Fibroblast of lung (primary cell): ENCODE results near the gene CTNND2. TPM values are rescaled to one million over a fixed set of nuclear protein-coding genes. Genes with fewer than 3 reads are reported as not detected.

ENCODE experiments used
- DNase-seq, 2 donors: peaks; one replicate each; pipeline versions ENCODE4 v3.0.0 to v3.0.0-alpha.2; 2010; ENCODE audit warnings: low read depth in 2 of 2
- H2AFZ ChIP-seq: 2 replicates; pipeline ENCODE4 v1.5.1; 2012; ENCODE audit warnings: low read length, control low read depth, inconsistent platforms
- H3K27ac ChIP-seq: 2 replicates; pipeline ENCODE4 v1.5.1; 2011; ENCODE audit warnings: low read length, control low read depth; ENCODE audit not compliant: insufficient read depth
- H3K27me3 ChIP-seq: 2 replicates; pipeline ENCODE4 v1.5.1; 2011; ENCODE audit warnings: mild to moderate bottlenecking, low read length; ENCODE audit not compliant: control insufficient read depth, insufficient read depth
- H3K36me3 ChIP-seq: 2 replicates; pipeline ENCODE4 v1.5.1; 2011; ENCODE audit warnings: low read length; ENCODE audit not compliant: control insufficient read depth, insufficient read depth
- H3K4me1 ChIP-seq: 2 replicates; pipeline ENCODE4 v1.5.1; 2011; ENCODE audit warnings: low read length; ENCODE audit not compliant: control insufficient read depth, insufficient read depth; ENCODE audit errors: extremely low read depth
- H3K4me2 ChIP-seq: 2 replicates; pipeline ENCODE4 v1.5.1; 2011; ENCODE audit warnings: low read length, control low read depth; ENCODE audit not compliant: insufficient read depth; ENCODE audit errors: extremely low read depth
- H3K4me3 ChIP-seq, 4 experiments: fragments of 200-600 bp in 1 of 4; sonication (generic) in 1 of 4; replicated peaks in 1 of 4; 2 replicates each; pipeline ENCODE4 v1.5.1; 2011 to 2016; ENCODE audit warnings: low read length in 4 of 4, low read depth in 3 of 4, mild to moderate bottlenecking in 3 of 4, control low read depth in 2 of 4, inconsistent platforms in 1 of 4, mixed read lengths in 1 of 4; ENCODE audit not compliant: insufficient read depth in 1 of 4; ENCODE audit errors: control extremely low read depth in 1 of 4
- H3K79me2 ChIP-seq: 2 replicates; pipeline ENCODE4 v1.5.1; 2012; ENCODE audit warnings: mild to moderate bottlenecking, low read length, inconsistent platforms; ENCODE audit not compliant: control insufficient read depth, insufficient read depth
- H3K9ac ChIP-seq: 2 replicates; pipeline ENCODE4 v1.5.1; 2011; ENCODE audit warnings: mild to moderate bottlenecking, low read length, control low read depth; ENCODE audit not compliant: insufficient read depth
- H3K9me3 ChIP-seq: 2 replicates; pipeline ENCODE4 v1.5.1; 2012; ENCODE audit warnings: low read depth, low read length; ENCODE audit not compliant: control insufficient read depth, insufficient read depth
- H4K20me1 ChIP-seq: 2 replicates; pipeline ENCODE4 v1.5.1; 2011; ENCODE audit warnings: low read length; ENCODE audit not compliant: control insufficient read depth, insufficient read depth; ENCODE audit errors: extremely low read depth
- CTCF ChIP-seq, 2 donors: IDR thresholded peaks in 1 of 2; conservative IDR thresholded peaks in 1 of 2; 1 replicate in 1 of 2; 2 replicates in 1 of 2; pipeline ENCODE4 v1.5.1; 2011 to 2012; ENCODE audit warnings: low read length in 2 of 2, control low read depth in 1 of 2, inconsistent platforms in 1 of 2, low read depth in 1 of 2, mild to moderate bottlenecking in 1 of 2
- EZH2 ChIP-seq: IDR thresholded peaks from 2 replicates; pipeline ENCODE4 v1.5.1; 2012; ENCODE audit warnings: low read length, control low read depth, mild to moderate bottlenecking; ENCODE audit errors: missing control alignments
- polyA plus RNA-seq, 2 donors: library from polyadenylated mRNA; depleted of rRNA in 1 of 2; stranded (reverse) in 1 of 2; unstranded in 1 of 2; fragments of >200 nt; gene quantifications; 2 replicates each; pipeline ENCODE4 v1.2.1, GENCODE V29; 2011 to 2012; ENCODE audit warnings: missing spikeins in 1 of 2
- total RNA-seq: library from RNA; depleted of rRNA; stranded (reverse); fragments of >200 nt; gene quantifications from 2 replicates; pipeline ENCODE4 v1.2.1, GENCODE V29; 2014

Gene CTNND2
- total and polyA plus RNA-seq, 2 donors (not counting 1 experiment from before 2014, with no cell fraction given), result not detected

GRCh38 chr5:11023945-11024344, 880.3 kb downstream of the CTNND2 start:
- H4K20me1 ChIP-seq, result no peaks in the 10 kb centered on the region
- H3K4me2 ChIP-seq, result no peak overlapping the region
- no peak overlapping the region for H2AFZ ChIP-seq
- TF ChIP-seq EZH2 (no peak), CTCF (conservative IDR thresholded peaks at IDR 0.05 in 1 of 2, IDR thresholded peaks at IDR 0.05 in 1 of 2; ENCODE audit: low read depth in 1 of 2, low read length in 2 of 2) (no peak)
- H3K36me3 ChIP-seq, result no peaks in the 10 kb centered on the region
- H3K27ac ChIP-seq, result no peak overlapping the region
- no peaks in the 10 kb centered on the region for H3K9me3 ChIP-seq
- no peaks in the 10 kb centered on the region for H3K4me1 ChIP-seq
- no peak overlapping the region for H3K9ac ChIP-seq
- no peak overlapping the region for H3K4me3 ChIP-seq
- H3K27me3 ChIP-seq, result no peaks in the 10 kb centered on the region
- DNase-seq, result no peak
- no peaks in the 10 kb centered on the region for H3K79me2 ChIP-seq

- TF ChIP-seq EZH2 (no peak), CTCF (conservative IDR thresholded peaks at IDR 0.05 in 1 of 2, IDR thresholded peaks at IDR 0.05 in 1 of 2; ENCODE audit: low read depth in 1 of 2, low read length in 2 of 2) (no peak)
- Histone ChIP-seq H3K9me3 (no peaks in the 10 kb centered on the region), H3K9ac (no peak overlapping the region), H3K79me2 (no peaks in the 10 kb centered on the region), H3K27ac (no peak overlapping the region), H3K4me2 (no peak overlapping the region), H2AFZ (no peak overlapping the region), H4K20me1 (no peaks in the 10 kb centered on the region), H3K4me1 (no peaks in the 10 kb centered on the region), H3K4me3 (no peak overlapping the region), H3K27me3 (no peaks in the 10 kb centered on the region), H3K36me3 (no peaks in the 10 kb centered on the region)
- DNase-seq, result no peak
These were observed 890.5 kb downstream of the CTNND2 start for GRCh38 chr5:11013793-11014192.

- Histone ChIP-seq H3K79me2 (no peaks in the 10 kb centered on the region), H3K27ac (no peak overlapping the region), H3K36me3 (no peaks in the 10 kb centered on the region), H4K20me1 (no peaks in the 10 kb centered on the region), H3K4me3 (no peak overlapping the region), H3K4me1 (no peaks in the 10 kb centered on the region), H3K4me2 (no peak overlapping the region), H3K27me3 (no peaks in the 10 kb centered on the region), H3K9ac (no peak overlapping the region), H3K9me3 (no peaks in the 10 kb centered on the region), H2AFZ (no peak overlapping the region)
- TF ChIP-seq CTCF (conservative IDR thresholded peaks at IDR 0.05 in 1 of 2, IDR thresholded peaks at IDR 0.05 in 1 of 2; ENCODE audit: low read depth in 1 of 2, low read length in 2 of 2), result no peak
- no peak for TF ChIP-seq EZH2
- DNase-seq, result no peak
These were observed 892.0 kb downstream of the CTNND2 start for GRCh38 chr5:11012295-11012694.
